ENCODE measurements around the gene GPR160.

The GPR160 gene

DNA sequence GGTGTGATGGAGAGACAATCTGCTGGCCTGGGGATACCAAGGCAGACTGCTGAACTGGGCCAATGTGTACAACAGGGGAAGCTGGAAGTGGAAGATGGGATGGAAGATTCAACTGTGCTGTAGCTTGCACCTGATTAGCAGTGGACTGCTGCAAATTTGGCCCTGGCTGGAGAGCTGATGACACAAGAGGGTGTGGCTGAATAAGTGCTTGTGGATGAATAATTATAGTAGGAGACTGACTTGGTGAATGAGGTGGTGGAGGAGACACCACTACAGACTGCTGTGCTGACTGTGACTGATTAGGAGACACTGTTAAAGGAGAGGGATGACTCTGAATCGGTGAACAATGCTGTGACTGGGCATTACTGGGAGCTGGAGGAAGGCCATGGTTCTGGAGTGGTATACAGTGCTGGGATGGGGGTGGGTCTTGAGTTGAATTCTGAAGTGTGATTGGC, 91.2 kb downstream of the GPR160 start:
- peaks cover 19 to 34% (median 26%) of the 10 kb centered on the region in 5 donors for H3K36me3 ChIP-seq (ENCODE audit: control insufficient read depth in 5 of 5, insufficient read depth in 5 of 5, low read length in 5 of 5)

DNA sequence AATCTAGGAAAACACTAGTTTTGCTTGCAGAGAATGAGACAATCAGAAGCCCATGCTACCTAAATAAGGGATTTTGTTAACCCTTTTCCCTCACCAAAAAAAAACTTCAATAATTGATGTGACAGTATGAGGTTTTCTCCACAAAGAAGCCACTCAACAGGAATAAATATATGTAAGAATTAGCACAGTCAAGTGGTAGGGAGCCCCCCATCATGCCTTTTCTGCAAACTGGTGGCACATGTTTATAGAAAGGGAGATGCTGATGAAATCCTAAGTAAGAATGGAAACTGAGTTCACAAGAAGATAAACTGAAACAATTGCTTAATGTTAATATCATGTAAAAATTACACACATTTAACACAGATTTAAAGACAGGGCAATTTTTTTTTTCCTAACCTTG, 92.7 kb downstream of the GPR160 start:
- peaks cover 2 to 9% (median 4%) of the 10 kb centered on the region in 5 donors for H3K9me3 ChIP-seq (ENCODE audit: control insufficient read depth in 5 of 5, low read length in 5 of 5)
- no peak overlapping the region for H3K27ac ChIP-seq (ENCODE audit: low read depth, low read length)
- no peaks in the 10 kb centered on the region for H3K27me3 ChIP-seq (ENCODE audit: control insufficient read depth in 5 of 5, insufficient read depth in 4 of 5, low read length in 5 of 5)
- peaks cover 23 to 38% (median 30%) of the 10 kb centered on the region in 5 donors for H3K36me3 ChIP-seq (ENCODE audit: control insufficient read depth in 5 of 5, insufficient read depth in 5 of 5, low read length in 5 of 5)
- no peaks in the 10 kb centered on the region for H3K4me1 ChIP-seq (ENCODE audit: control insufficient read depth in 5 of 5, insufficient read depth in 5 of 5, low read length in 5 of 5)
- H3K9ac ChIP-seq (ENCODE audit: low read length in 5 of 5): no peak overlapping the region
- no peak overlapping the region for H3K4me3 ChIP-seq (ENCODE audit: low read depth in 1 of 5, low read length in 5 of 5)

More for the DNA sequence above, 91.2 kb downstream of the GPR160 start:
- Histone ChIP-seq H3K27me3 (ENCODE audit: control insufficient read depth in 5 of 5, insufficient read depth in 4 of 5, low read length in 5 of 5) (no peaks in the 10 kb centered on the region), H3K4me3 (ENCODE audit: low read depth in 1 of 5, low read length in 5 of 5) (no peak overlapping the region), H3K9me3 (ENCODE audit: control insufficient read depth in 5 of 5, low read length in 5 of 5) (peaks cover 2 to 9% (median 4%) of the 10 kb centered on the region in 5 donors), H3K4me1 (ENCODE audit: control insufficient read depth in 5 of 5, insufficient read depth in 5 of 5, low read length in 5 of 5) (no peaks in the 10 kb centered on the region), H3K9ac (ENCODE audit: low read length in 5 of 5) (no peak overlapping the region), H3K27ac (ENCODE audit: low read depth, low read length) (no peak overlapping the region)

DNA sequence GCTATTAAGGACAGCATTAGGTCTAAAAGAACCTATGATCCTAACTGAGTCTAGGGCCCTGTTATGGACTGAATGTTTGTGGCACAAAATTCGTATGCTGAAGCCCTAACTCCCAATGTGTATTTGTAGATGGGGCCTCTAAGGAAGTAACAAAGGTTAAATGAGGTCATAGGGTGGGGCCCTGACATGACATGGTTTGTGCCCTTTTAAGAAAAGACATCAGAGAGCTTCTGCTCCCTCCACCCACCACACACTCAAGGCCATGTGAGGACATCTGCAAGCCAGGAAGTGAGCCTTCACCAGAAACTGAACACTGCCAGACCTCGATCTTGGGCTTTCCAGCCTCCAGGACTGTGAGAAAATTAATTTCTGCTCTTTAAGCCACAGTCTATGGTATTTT, 94.5 kb downstream of the GPR160 start:
- peaks cover 2 to 9% (median 4%) of the 10 kb centered on the region in 5 donors for H3K9me3 ChIP-seq (ENCODE audit: control insufficient read depth in 5 of 5, low read length in 5 of 5)
- peaks cover 31 to 44% (median 33%) of the 10 kb centered on the region in 5 donors for H3K36me3 ChIP-seq (ENCODE audit: control insufficient read depth in 5 of 5, insufficient read depth in 5 of 5, low read length in 5 of 5)
- H3K27me3 ChIP-seq (ENCODE audit: control insufficient read depth in 5 of 5, insufficient read depth in 4 of 5, low read length in 5 of 5): no peaks in the 10 kb centered on the region
- H3K4me1 ChIP-seq (ENCODE audit: control insufficient read depth in 5 of 5, insufficient read depth in 5 of 5, low read length in 5 of 5): no peaks in the 10 kb centered on the region
- no peak overlapping the region for H3K9ac ChIP-seq (ENCODE audit: low read length in 5 of 5)
- no peak overlapping the region for H3K27ac ChIP-seq (ENCODE audit: low read depth, low read length)
- H3K4me3 ChIP-seq (ENCODE audit: low read depth in 1 of 5, low read length in 5 of 5): no peak overlapping the region

Measured in subcutaneous abdominal adipose tissue (tissue), 5 donors.